ENCODE data around the gene MAD1L1. TPM values are rescaled to one million over a fixed set of nuclear protein-coding genes. Genes with fewer than 3 reads are reported as not detected.

Gene MAD1L1
- total RNA-seq, 1 experiment from 2014 or later = 78.6 TPM

DNA sequence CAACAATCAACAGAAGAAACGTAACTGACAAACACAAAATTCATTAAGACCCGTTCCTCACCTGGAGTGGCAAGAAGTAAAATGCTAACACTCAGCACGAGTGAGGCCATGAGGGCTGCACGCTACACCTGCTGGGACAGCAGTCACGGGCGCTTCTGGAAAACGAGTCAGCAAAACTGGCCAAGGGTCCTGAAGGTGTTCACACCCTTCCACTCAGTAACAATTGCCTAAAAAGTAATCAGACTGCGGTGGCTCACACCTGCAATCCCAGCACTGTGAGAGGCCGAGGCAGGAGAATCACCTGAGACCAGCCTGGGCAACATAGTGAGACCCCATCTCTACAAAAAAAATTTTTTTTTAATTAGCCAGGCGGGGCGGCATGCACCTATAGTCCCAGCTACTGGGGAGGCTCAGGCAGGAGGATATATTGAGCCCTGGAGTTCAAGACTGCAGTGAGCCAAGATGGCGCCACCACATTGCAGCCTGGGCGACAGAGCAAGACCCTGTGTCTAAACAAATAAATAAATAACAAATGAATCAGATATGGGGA lies 199.1 kb downstream of the MAD1L1 start:
- DNase-seq (ENCODE audit: low read depth) = no peak

DNA sequence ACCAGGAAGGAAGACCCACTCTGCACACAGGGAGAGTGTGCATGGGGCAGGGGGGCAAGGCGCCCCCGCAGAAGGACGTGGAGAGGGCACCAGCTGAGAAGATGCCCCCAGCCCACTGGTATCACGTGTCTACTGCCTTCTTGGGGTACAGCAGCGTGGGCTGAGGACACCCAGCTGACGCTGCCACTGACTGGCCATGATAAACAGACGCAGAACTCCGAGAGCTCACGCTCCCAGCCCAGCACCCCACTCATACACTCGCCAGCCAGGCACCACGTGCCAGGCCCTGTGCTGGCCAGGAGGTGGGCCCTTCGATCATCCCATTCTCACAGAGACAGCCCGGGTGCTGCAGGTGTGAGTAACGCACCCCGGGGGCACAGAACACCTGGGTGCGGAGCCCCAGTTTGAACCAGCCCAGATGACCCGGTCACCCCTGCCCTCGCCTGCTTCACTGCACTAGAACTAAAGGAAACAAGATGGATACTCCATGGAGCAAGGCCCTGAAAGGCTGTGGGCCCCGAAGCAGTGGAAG lies 199.8 kb downstream of the MAD1L1 start:
- DNase-seq (ENCODE audit: low read depth) = no peak

DNA sequence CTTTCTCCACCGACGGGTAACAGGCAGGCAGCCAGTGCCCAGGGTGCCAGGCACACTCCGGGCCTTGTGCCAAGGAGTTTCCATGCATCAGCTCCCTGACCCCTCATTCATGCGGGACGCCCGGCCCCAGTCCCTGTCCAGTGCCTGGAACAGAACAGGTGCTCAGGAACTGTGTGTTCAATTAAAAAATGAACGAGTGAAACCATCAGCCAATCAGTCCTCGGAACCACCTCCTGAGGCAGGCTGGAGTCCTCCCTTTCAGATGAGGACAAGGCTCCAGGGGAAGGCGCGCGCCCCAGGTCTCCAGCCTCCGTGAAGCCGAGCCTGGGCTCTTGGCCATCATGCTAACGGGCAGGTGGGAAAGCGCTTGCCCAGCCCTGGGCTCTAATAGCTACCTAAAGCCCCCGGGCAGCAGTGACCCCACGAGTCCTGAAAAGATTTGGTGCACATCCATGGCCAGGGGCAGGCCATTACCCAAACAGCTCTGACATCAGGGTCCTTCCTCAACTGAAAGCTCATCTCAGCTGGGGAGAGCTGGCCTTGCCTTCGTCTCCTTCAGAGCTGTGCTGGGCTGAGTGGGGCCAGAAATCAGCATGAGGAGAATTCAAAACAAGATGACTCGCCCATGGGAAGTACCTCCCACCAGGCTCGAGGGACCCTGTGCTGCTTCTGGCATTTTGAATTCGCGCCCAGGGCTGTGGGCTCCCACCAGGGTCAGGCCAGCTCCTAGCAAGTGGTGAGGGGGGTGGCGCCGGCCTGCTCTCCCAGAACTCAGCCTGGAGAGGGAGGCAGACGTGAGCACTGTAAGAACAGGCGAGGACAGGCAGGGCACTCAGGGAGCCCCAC lies 200.5 kb downstream of the MAD1L1 start:
- no peak for DNase-seq (ENCODE audit: low read depth)

DNA sequence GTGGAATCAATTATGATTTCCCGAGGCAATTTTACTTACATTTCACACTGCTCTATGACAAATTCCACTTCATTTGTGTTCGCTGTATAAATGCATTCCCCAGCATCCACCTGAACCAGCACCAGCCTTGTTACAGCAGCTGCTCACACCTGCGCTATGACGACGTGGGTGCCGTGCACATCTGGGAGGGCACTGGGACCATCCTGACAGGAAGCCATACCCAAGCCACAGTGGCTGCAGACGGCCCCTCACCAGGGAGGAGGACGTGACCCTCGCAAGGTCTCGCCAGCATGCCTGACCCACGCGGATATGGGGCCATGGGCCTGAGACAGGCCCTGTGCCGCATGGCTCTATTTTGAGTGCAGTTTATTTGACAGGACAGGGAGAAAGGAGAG lies 201.3 kb downstream of the MAD1L1 start:
- no peak for DNase-seq (ENCODE audit: low read depth)

DNA sequence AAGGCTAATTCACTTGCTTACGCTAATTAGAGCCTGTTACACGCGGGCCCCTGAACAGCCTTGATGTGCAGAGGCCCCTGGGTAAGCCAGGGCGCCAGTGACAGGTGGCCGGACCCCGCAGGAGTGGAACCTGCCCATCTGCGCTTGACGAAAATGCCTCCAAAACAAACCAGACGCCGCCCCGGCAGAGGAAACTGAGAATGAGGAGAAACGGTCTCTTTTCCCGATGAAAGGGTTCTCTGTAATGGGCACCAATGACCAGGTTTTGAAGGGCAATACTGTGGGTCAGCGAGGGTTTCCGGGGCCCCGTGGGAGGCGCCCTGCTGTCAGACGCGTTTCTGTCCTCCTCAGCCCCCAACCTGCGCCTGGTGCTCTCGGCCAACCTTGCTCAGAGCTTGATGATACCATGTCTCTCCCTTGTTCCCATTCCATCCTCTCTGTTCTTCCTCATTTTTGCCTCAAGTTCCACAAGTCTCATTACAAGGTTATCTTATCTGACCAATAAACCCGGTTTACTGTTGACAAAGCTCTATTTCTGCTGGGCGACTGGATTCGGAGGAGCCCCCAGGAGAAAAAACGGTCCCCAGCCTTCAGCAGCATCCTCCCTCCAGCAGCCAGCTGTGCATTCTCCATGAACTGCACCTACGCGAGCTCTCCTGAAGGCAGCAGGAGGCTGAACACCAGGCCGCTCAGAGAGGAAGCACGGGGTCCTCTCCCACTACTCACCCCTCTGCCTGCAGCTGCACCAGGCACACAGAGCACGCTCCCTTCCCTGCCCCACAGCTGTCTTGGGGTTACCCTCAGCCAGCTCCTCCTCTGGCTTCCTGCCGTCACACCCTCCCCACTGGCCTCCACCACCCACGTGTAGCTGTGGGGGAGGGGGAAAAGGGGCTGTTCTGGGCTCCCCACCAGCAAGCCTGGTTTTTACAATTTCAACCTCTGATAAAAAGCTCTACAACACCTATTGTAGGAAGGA lies 202.0 kb downstream of the MAD1L1 start:
- no peak for DNase-seq (ENCODE audit: low read depth)

DNA sequence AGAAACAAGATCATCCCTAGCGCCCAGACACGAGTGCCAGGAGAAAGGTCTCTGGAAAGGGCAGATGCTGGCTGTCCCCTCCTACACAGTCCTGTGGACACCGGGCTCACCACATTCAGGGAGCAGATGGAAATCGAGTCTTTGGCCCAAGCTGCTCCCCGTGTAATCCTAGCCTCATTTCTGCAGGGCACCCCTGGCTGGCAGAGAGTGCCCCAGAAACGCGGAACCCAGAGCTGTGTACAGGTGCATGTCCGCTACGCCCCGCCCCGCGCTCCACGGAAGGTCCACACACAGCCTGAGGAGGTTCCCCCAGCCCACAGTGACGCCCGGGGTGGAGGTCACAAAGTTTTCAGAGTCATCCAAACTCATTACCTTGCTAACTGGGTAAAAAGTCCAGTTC lies 202.8 kb downstream of the MAD1L1 start:
- no peak for DNase-seq (ENCODE audit: low read depth)

DNA sequence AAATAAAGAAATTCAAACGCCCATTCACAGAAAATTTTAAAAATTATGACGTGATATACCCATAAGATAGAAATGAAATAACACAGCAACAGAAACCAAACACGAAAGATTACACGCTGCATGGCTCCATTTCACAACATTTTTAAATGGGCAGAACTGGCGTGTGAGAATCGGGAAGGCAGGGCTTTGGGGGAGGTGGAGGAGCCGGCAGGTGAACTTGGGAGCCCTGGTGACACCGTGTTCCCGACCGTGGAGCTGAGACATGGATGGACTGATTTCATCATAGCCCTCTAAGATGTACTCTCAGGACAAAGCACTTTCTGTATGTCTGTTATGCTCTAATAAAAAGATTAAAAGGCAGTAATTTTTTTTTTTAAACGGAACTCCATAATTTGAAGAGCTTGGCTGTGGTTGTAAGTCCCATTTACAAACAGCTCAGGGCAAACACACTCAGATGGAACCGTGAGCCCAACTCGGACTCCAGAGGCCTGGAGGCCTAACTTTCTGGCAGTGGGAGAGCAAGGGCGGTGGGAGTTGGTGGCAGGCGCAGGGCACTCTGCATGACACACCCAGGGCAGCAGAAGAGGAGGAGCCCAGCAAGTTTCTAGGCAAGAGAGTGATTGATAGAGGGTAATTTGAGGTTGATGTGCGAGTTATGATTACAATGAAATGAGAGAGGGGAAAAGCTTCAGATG lies 203.4 kb downstream of the MAD1L1 start:
- DNase-seq (ENCODE audit: low read depth) = no peak

DNA sequence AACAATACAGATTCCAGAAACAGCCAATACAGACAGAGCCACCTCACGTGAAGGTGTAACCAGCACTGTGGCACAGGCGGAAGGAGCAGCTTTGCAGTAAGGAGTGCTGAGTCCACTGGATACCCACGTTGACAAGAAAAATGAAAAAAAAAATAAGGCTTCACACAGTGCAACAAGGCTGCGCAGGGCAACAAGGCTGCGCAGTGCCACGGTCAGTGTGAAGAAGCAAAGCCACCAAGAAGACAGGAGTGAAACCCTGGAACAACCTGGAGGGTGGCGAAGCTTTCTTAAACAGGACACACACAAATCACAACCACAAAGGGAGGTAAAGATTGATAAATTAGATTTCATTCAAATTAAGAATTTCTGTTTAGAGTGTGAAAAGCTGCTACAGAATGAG lies 204.0 kb downstream of the MAD1L1 start:
- no peak for DNase-seq (ENCODE audit: low read depth)

DNA sequence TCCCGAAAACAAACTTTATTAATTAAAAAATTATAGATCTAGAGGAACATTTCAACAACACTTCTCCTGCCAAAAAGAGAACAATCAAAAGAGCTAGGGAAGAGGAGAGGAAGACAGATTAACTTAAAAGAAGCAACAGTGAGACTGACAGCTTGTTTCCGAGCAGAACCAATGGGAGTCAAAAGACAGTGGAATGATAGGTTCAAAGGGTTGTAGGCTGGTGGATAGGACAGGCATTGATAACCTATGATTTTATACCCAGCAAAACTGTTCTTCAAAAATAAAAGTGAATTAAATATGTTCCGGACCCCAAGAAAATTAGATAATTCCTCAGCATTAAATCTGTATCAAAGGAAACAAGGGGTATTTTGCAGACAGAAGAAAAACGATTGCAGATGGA lies 207.6 kb downstream of the MAD1L1 start:
- no peak for DNase-seq (ENCODE audit: low read depth)

DNA sequence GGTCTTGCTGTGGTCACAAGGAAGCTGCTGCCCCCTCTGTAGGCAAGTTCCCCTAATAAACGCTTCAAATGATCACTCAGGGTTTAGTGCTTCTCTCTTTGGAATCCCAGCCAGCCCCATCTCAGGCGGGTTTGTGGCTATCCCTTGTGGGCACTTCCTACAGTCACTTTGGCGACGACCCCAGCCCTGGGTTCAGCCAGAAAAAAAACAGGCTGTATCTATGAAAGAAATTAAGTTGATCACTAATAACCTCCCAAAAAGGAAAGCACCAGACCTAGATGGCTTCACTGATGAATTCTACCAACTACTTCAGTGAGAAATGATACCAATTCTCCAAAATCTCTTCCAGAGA lies 208.2 kb downstream of the MAD1L1 start:
- no peak for DNase-seq (ENCODE audit: low read depth)

DNA sequence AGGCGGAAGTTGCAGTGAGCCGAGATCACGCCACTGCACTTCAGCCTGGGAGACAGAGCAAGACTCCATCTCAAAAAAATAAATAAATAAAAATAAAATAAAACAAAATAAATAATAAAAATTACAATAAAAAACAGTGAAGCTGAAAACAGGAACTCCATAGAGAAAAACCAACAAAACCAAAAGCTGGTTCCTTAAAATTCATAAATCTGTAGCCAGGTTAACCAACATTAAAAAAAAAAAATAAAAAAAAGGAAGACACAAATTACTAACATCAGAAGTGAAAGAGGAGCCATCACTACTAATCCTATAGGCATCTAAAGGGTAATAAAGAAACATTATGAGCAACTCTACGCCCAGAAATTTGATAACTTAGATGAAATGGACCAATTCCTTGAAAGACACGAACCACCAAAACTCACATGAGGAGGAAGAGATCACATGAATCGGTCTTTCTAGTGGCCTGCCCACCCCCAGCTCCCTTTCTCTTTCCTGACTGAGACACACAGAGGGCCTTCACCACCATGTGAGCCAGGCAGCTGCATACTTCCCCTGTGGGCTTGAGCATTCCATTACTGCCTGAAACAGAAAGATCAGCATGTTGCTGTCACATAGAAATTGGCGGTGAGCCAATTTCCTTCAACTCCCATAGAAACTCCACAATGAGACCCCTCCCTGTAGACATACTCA lies 208.7 kb downstream of the MAD1L1 start:
- DNase-seq (ENCODE audit: low read depth) = peak; percentile 28

DNA sequence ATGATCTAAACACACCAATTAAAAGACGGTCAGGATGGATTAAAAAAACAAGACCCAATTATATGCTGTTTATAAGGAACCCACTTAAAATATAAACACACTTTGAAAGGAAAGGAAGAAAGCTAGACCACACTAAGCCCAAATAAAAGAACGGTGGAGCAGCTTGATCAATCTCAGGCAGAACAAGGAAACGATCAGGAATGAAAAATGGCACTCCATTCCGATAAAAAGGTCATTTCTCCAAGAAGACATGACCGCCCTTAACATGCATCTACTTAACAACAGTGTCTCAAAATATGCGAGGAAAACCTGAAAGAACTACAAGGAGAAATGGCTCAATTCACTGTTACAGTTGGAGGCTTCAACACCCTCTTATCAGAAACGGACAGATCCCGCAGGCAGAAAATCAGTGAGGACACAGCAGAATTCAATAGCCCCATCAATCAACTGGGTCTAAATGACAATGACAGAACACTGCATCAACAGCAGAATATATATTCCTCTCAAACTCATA lies 210.0 kb downstream of the MAD1L1 start:
- DNase-seq (ENCODE audit: low read depth) = no peak

DNA sequence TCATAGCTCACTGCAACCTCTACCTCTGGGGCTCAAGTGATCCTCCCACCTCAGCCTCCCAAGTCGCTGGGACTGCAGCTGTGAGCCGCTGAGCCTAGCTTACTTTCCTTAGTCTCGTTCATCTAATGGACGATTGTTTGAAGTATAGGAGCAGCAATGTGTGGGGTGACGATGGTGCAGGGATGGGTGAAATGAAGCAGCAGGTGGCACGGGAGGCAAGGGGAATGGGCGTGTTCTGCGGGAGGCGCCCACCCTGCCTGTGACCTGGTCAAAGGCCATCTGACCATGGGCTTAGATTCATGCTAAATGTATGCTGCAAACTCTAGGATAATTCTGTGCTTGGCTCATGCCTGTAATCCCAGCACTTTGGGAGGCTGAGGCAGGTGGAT lies 210.7 kb downstream of the MAD1L1 start:
- no peak for DNase-seq (ENCODE audit: low read depth)

DNA sequence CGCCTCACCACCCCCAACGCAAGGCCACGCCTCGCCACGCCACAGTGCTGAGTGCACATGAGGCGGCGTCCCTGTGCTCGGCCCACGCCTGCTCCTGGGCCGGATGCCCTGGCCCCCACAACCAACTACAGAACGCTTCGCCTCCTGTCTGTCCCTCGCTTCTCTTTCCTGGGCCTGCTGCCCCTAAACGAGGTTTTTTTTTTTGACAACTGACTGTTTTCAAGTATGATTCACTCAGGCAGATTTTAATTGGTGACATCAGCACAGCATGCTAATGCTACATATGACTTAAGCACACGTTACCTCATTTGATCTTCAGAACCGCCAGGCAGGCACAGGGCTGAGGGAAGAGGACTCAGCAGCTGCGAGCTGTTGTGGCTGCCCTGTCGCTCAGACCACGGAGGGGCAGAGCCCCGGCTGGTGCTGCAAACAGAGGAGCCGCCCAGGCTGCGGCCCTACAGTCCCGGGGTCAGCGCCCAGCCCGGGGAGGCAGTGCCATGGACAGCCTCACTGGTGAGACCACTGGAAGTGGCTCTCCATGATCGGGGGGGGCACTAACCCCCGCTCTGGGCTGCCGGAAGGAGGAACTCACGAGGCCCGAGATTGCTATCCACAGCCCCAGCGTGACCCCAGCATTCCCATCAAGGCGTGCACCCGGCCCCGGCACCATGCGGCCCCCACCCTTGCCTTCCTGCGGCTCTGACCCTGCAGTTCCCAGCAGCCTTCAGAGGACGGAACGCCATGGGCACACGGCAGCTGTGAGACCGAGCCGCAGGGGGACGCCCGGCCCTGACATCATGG lies 212.8 kb downstream of the MAD1L1 start:
- DNase-seq (ENCODE audit: low read depth) = peak; percentile 98

DNA sequence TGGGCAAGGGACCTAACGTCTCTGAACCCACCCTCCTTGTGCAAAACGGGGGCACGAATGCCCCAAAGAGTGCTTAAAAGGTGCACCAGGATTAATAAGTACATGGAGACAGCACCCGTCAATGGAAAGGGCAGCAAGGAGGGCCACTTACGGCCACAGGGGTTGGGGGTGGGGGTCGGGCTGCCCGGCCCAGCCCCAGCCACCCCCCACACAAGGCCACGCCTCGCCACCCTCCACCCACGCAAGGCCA lies 213.4 kb downstream of the MAD1L1 start:
- no peak for DNase-seq (ENCODE audit: low read depth)

DNA sequence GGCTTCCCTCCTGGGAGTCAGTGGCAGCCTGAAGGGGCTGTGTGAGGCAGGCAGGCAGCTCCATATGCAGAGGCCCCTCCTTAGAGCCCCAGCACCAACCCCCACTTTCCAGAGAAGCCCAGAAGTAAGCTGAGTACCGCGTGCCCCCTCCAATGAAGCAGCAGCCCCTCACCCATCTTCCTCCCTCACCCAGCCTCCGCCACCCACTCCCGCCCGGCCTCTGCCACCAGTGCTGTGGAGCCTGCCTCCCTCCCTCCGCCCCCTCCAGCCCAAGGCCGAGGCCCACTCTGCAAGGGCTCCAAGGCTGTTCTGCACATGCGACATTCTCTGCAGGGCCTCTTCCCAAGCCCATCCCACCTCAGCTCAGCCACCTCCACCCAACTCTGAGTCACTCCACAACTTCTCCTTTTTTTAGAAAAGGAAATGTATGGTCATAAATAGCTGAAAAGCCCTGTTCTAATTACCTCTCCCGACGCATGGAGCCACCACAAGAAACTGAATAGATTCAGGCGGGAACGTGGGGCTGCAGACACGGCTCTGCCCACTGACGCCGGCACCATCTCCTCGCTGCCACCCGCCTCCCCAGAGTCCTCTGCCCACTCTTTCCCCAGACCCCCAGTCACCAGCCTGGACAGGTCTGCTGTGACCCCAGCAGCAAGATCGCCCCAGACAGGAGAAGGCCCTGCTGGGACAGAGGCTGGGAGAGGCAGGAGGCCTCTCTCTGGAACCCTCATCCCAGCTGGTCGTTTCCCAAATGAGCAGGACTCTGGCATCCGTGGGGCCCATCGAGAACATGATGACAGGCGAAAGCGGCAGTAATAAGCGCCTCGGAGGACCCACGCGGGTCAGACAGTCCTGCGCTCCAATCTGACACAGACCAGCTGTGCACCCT lies 213.9 kb downstream of the MAD1L1 start:
- peak; percentile 73 for DNase-seq (ENCODE audit: low read depth)

DNA sequence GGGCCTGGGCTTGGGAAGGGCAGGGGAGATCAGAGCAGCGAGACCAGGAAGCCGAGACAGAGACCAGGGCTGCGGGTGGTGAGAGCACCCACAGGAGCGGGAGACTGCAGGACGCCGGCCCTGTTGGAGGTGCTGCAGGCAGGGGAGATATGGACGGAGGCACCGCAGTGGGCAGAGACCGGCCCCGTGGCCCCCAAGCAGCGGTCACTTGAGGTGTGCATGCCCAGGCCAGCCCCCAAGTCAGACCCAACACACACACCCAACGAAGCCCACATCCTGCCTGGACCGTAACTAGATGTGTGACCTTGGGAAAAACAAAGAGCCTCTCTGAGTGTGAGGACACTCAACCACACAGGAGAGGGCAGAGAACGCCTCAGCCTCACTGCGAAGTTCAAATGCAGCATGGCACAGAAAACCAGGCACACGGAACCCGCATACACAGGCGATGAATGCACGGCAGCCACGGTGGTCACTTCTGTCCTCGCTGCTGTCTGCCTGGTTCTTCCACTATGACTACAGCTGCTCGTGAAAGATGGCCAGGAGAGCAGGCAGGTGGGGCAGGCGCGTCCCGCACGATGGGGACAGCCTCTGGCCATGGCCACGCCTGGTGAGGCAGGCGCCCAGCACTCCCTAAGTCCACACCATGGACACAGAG lies 214.7 kb downstream of the MAD1L1 start:
- DNase-seq (ENCODE audit: low read depth) = no peak

DNA sequence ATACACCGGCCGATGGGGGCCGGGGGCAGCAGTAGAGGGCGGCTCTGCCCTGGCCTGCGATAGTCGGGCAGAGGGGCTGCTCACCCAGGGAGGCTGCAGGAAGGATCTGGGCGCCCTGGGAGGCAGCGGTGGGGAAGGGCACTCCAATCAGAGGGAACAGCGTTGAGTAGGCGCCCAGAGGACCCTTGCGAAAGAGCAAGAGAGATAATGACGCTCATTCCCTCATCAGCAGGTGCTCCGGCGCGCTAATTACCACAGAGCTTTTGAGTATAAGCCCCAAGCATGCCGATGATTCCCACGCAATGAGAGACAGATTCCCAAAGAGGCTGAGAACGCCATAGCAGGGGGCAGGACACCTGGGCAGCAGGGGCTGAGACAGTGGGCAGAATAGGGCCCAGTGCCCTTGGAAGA lies 215.3 kb downstream of the MAD1L1 start:
- DNase-seq (ENCODE audit: low read depth) = no peak

All from LHCN-M2 (cell line).